GM23338 (cell line): ENCODE measurements around the gene BCL2. TPM values are rescaled to one million over a fixed set of nuclear protein-coding genes. Genes with fewer than 3 reads are reported as not detected.

ENCODE experiments used
- ATAC-seq: fragments of 200-7000 bp; cut with Tn5 transposase; 3 replicates; pipeline ENCODE4 v1.9.1; 2020
- DNase-seq: peaks from one replicate; pipeline ENCODE4 v3.0.0-alpha.2; 2015; ENCODE audit warnings: low spot score
- H2AFZ ChIP-seq: fragments of 200-600 bp; sonication (generic); 2 replicates; pipeline ENCODE4 v1.8.0; 2016; ENCODE audit warnings: antibody characterized with exemption, mild to moderate bottlenecking, moderate library complexity
- H3F3A ChIP-seq: fragments of 200-600 bp; sonication (generic); replicated peaks from 2 replicates; pipeline ENCODE4 v1.8.0; 2017; ENCODE audit warnings: antibody characterized with exemption, mixed run types, low read depth
- H3K27ac ChIP-seq: fragments of 200-600 bp; sonication (generic); 2 replicates; pipeline ENCODE4 v1.6.1; 2016; ENCODE audit warnings: low read depth
- H3K27me3 ChIP-seq: fragments of 200-600 bp; sonication (generic); 2 replicates; pipeline ENCODE4 v1.8.0; 2016; ENCODE audit warnings: mild to moderate bottlenecking, mixed run types, moderate library complexity; ENCODE audit not compliant: insufficient read depth
- H3K36me3 ChIP-seq: fragments of 200-600 bp; sonication (generic); 2 replicates; pipeline ENCODE4 v1.8.0; 2016; ENCODE audit warnings: mild to moderate bottlenecking; ENCODE audit not compliant: insufficient read depth
- H3K4me1 ChIP-seq: fragments of 200-600 bp; sonication (generic); 2 replicates; pipeline ENCODE4 v1.8.0; 2016; ENCODE audit warnings: mild to moderate bottlenecking, moderate library complexity; ENCODE audit not compliant: insufficient read depth
- H3K4me2 ChIP-seq: fragments of 200-600 bp; sonication (generic); 2 replicates; pipeline ENCODE4 v1.7.1; 2017; ENCODE audit warnings: mixed run types
- H3K4me3 ChIP-seq: fragments of 200-600 bp; sonication (generic); 2 replicates; pipeline ENCODE4 v1.6.1; 2016; ENCODE audit warnings: mixed run types
- H3K79me2 ChIP-seq: fragments of 200-600 bp; sonication (generic); replicated peaks from 2 replicates; pipeline ENCODE4 v1.8.0; 2017; ENCODE audit warnings: mild to moderate bottlenecking; ENCODE audit not compliant: insufficient read depth
- H3K9me2 ChIP-seq: fragments of 200-600 bp; sonication (generic); 2 replicates; pipeline ENCODE4 v1.8.0; 2017; ENCODE audit not compliant: insufficient read depth
- H4K20me1 ChIP-seq: fragments of 200-600 bp; sonication (generic); replicated peaks from 2 replicates; pipeline ENCODE4 v1.8.0; 2017; ENCODE audit warnings: mild to moderate bottlenecking; ENCODE audit not compliant: insufficient read depth
- H3K27ac Mint-ChIP-seq: 2 replicates; pipeline ENCODE4 v1.8.0; 2020; ENCODE audit warnings: inconsistent platforms, mild to moderate bottlenecking, moderate library complexity, mixed read lengths
- H3K27me3 Mint-ChIP-seq: 3 replicates; pipeline ENCODE4 v1.8.0; 2022; ENCODE audit warnings: low read depth, mild to moderate bottlenecking, moderate library complexity, mixed read lengths, inconsistent platforms; ENCODE audit not compliant: insufficient read depth, poor library complexity
- H3K36me3 Mint-ChIP-seq: 3 replicates; pipeline ENCODE4 v1.8.0; 2021; ENCODE audit warnings: low read depth, mild to moderate bottlenecking, inconsistent platforms, moderate library complexity, mixed read lengths
- H3K4me1 Mint-ChIP-seq: 3 replicates; pipeline ENCODE4 v1.8.0; 2020; ENCODE audit warnings: mild to moderate bottlenecking, inconsistent platforms, mixed read lengths
- H3K4me3 Mint-ChIP-seq: 3 replicates; pipeline ENCODE4 v1.8.0; 2021; ENCODE audit warnings: moderate library complexity, mild to moderate bottlenecking, inconsistent platforms, mixed read lengths
- H3K9me3 Mint-ChIP-seq: 3 replicates; pipeline ENCODE4 v1.8.0; 2020; ENCODE audit warnings: moderate library complexity, mild to moderate bottlenecking, inconsistent platforms, mixed read lengths
- CREB1 ChIP-seq: fragments of 250-450 bp; sonication (Bioruptor Pico); IDR thresholded peaks from 2 replicates; pipeline ENCODE4 v1.5.0; 2020; ENCODE audit warnings: low read depth, mild to moderate bottlenecking, moderate library complexity
- EZH2 ChIP-seq: fragments of 200-600 bp; sonication (generic); IDR thresholded peaks from one replicate; pipeline ENCODE4 v1.8.0; 2017; ENCODE audit warnings: antibody characterized with exemption, mild to moderate bottlenecking, low read depth; ENCODE audit not compliant: unreplicated experiment
- EZH2phosphoT487 ChIP-seq: fragments of 200-600 bp; sonication (generic); IDR thresholded peaks from one replicate; pipeline ENCODE4 v1.8.1; 2018; ENCODE audit warnings: antibody characterized with exemption; ENCODE audit not compliant: unreplicated experiment
- JUNB ChIP-seq: IDR thresholded peaks from one replicate; pipeline ENCODE4 v1.6.1; 2016; ENCODE audit warnings: antibody characterized with exemption; ENCODE audit not compliant: unreplicated experiment
- NANOG ChIP-seq: IDR thresholded peaks from 2 replicates; pipeline ENCODE4 v1.6.1; 2016; ENCODE audit warnings: antibody characterized with exemption, borderline replicate concordance
- POLR2AphosphoS5 ChIP-seq: IDR thresholded peaks from 2 replicates; pipeline ENCODE4 v1.6.1; 2016; ENCODE audit warnings: antibody characterized with exemption, low read depth
- STAT1 ChIP-seq: IDR thresholded peaks from one replicate; pipeline ENCODE4 v1.6.1; 2016; ENCODE audit warnings: antibody characterized with exemption; ENCODE audit not compliant: unreplicated experiment
- ZNF114 ChIP-seq: fragments of 250-450 bp; sonication (Bioruptor Pico); IDR thresholded peaks from 2 replicates; pipeline ENCODE4 v1.5.0; 2020; ENCODE audit warnings: mild to moderate bottlenecking, moderate library complexity
- ZNF331 ChIP-seq: fragments of 250-450 bp; sonication (Bioruptor Pico); IDR thresholded peaks from 2 replicates; pipeline ENCODE4 v1.5.0; 2020; ENCODE audit warnings: low read depth, mild to moderate bottlenecking, moderate library complexity
- polyA plus RNA-seq: library from polyadenylated mRNA; unstranded; fragments of >200 nt; fragmentation: Nextera tagmentation; extraction: Ambion mirVana; gene quantifications from 2 replicates; pipeline ENCODE4 v1.2.1, GENCODE V29; 2016
- total RNA-seq: library from RNA; depleted of rRNA; stranded (reverse); fragments of >200 nt; shearing (Covaris generic); gene quantifications from 2 replicates; pipeline ENCODE4 v1.2.3, GENCODE V29; 2014
- TF ChIP-seq, protein P1 (sequence below), 2 experiments: fragments of 200-600 bp in 1 of 2; sonication (generic) in 1 of 2; conservative IDR thresholded peaks; 2 replicates each; pipeline versions ENCODE4 v1.5.1 to v1.6.1; 2016 to 2017; ENCODE audit warnings: antibody characterized with exemption in 2 of 2, low read depth in 2 of 2, mild to moderate bottlenecking in 2 of 2, moderate library complexity in 1 of 2
- TF ChIP-seq, protein P2 (sequence below): IDR thresholded peaks from one replicate; pipeline ENCODE4 v1.6.1; 2018; ENCODE audit warnings: antibody characterized with exemption; ENCODE audit not compliant: unreplicated experiment
- TF ChIP-seq, protein P3 (sequence below): IDR thresholded peaks from 2 replicates; pipeline ENCODE4 v1.6.1; 2016; ENCODE audit warnings: antibody characterized with exemption

BCL2 gene
- total and polyA plus RNA-seq, 2 experiments from 2014 or later = 1.2 to 4.0 TPM

DNA sequence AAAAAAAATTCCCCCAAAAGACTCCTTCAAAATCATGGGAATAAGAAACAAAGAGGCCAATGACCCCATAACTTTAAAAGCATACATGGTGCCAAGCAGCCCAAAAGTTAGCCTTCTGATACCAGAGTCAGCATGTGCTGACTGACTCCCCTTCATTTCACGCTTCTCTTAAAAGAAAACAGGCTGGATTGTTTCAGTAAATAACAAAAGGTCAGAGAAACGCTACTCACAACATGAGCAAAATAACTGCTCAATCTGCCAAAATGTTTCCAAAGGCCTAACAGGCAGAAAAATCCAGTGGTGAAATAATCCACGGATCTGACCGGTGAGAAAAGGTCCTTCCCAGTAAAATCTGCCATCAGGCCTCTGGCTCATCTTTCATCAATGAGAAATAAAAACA lies 71.6 kb downstream of the BCL2 start:
- H3K36me3 ChIP-seq = no peaks in the 10 kb centered on the region
- no peaks in the 10 kb centered on the region for H4K20me1 ChIP-seq
- H2AFZ ChIP-seq = no peak overlapping the region
- Mint-ChIP-seq H3K4me1 (no peaks in the 10 kb centered on the region), H3K27me3 (no peaks in the 10 kb centered on the region), H3K9me3 (peaks cover 3% of the 10 kb centered on the region; the same call in 1 of the 3 replicates), H3K36me3 (no peaks in the 10 kb centered on the region), H3K27ac (no peak overlapping the region), H3K4me3 (no peak overlapping the region)
- DNase-seq (no peak), ATAC-seq (no peak)
- TF ChIP-seq EZH2phosphoT487 (no peak), EZH2 (no peak), POLR2AphosphoS5 (no peak)
- TF ChIP-seq, protein P1, sequence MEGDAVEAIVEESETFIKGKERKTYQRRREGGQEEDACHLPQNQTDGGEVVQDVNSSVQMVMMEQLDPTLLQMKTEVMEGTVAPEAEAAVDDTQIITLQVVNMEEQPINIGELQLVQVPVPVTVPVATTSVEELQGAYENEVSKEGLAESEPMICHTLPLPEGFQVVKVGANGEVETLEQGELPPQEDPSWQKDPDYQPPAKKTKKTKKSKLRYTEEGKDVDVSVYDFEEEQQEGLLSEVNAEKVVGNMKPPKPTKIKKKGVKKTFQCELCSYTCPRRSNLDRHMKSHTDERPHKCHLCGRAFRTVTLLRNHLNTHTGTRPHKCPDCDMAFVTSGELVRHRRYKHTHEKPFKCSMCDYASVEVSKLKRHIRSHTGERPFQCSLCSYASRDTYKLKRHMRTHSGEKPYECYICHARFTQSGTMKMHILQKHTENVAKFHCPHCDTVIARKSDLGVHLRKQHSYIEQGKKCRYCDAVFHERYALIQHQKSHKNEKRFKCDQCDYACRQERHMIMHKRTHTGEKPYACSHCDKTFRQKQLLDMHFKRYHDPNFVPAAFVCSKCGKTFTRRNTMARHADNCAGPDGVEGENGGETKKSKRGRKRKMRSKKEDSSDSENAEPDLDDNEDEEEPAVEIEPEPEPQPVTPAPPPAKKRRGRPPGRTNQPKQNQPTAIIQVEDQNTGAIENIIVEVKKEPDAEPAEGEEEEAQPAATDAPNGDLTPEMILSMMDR (conservative IDR thresholded peaks at IDR 0.05; ENCODE audit: low read depth in 2 of 2) = no peak
- no peaks in the 10 kb centered on the region for H3F3A ChIP-seq
- H3K9me2 ChIP-seq = 0 out of 2 replicates have a peak, but pooled peaks cover 4% of the 10 kb centered on the region
- H3K4me3 ChIP-seq = no peak overlapping the region
- no peaks in the 10 kb centered on the region for H3K4me1 ChIP-seq
- H3K79me2 ChIP-seq = no peaks in the 10 kb centered on the region
- H3K27me3 ChIP-seq = no peaks in the 10 kb centered on the region
- H3K27ac ChIP-seq = no peak overlapping the region
- no peak overlapping the region for H3K4me2 ChIP-seq

DNA sequence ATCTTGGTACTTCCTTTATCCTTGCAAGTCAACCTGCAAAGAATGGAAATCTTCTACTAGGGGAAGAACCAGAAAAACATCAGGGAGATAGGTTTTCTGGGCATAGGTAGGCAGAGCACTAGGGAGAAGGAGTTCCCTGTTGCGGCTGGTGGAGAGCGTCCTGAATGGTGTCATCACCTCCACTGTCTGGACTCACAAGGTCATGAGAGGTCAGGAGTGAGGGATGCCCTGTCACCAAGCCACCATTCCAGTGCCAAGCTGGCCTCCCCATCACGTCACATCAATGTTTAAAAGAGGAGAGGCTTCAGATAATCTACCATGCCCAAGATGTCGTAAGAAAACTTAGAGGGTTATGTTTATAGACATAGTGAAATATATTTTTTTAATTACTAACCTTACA lies 72.1 kb downstream of the BCL2 start:
- ATAC-seq = no peak
- H3K79me2 ChIP-seq = no peaks in the 10 kb centered on the region
- TF ChIP-seq POLR2AphosphoS5 = no peak
- no peak for TF ChIP-seq STAT1
- no peak for TF ChIP-seq NANOG
- TF ChIP-seq EZH2phosphoT487 = no peak
- TF ChIP-seq ZNF331 = no peak
- TF ChIP-seq, protein P2, sequence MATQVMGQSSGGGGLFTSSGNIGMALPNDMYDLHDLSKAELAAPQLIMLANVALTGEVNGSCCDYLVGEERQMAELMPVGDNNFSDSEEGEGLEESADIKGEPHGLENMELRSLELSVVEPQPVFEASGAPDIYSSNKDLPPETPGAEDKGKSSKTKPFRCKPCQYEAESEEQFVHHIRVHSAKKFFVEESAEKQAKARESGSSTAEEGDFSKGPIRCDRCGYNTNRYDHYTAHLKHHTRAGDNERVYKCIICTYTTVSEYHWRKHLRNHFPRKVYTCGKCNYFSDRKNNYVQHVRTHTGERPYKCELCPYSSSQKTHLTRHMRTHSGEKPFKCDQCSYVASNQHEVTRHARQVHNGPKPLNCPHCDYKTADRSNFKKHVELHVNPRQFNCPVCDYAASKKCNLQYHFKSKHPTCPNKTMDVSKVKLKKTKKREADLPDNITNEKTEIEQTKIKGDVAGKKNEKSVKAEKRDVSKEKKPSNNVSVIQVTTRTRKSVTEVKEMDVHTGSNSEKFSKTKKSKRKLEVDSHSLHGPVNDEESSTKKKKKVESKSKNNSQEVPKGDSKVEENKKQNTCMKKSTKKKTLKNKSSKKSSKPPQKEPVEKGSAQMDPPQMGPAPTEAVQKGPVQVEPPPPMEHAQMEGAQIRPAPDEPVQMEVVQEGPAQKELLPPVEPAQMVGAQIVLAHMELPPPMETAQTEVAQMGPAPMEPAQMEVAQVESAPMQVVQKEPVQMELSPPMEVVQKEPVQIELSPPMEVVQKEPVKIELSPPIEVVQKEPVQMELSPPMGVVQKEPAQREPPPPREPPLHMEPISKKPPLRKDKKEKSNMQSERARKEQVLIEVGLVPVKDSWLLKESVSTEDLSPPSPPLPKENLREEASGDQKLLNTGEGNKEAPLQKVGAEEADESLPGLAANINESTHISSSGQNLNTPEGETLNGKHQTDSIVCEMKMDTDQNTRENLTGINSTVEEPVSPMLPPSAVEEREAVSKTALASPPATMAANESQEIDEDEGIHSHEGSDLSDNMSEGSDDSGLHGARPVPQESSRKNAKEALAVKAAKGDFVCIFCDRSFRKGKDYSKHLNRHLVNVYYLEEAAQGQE = no peak
- no peak for TF ChIP-seq ZNF114 (CRISPR knock-in tag)
- TF ChIP-seq, protein P3, sequence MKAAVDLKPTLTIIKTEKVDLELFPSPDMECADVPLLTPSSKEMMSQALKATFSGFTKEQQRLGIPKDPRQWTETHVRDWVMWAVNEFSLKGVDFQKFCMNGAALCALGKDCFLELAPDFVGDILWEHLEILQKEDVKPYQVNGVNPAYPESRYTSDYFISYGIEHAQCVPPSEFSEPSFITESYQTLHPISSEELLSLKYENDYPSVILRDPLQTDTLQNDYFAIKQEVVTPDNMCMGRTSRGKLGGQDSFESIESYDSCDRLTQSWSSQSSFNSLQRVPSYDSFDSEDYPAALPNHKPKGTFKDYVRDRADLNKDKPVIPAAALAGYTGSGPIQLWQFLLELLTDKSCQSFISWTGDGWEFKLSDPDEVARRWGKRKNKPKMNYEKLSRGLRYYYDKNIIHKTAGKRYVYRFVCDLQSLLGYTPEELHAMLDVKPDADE = no peak
- TF ChIP-seq EZH2 = no peak
- no peak for TF ChIP-seq CREB1 (CRISPR knock-in tag)
- no peak for TF ChIP-seq JUNB
- TF ChIP-seq, protein P1 (conservative IDR thresholded peaks at IDR 0.05; ENCODE audit: low read depth in 2 of 2) = no peak

More for the DNA sequence above, 72.1 kb downstream of the BCL2 start:
- DNase-seq = no peak
- Mint-ChIP-seq H3K4me3 (no peak overlapping the region), H3K27me3 (no peaks in the 10 kb centered on the region), H3K4me1 (no peaks in the 10 kb centered on the region), H3K27ac (no peak overlapping the region), H3K9me3 (peaks cover 2% of the 10 kb centered on the region; the same call in 1 of the 3 replicates), H3K36me3 (no peaks in the 10 kb centered on the region)
- Histone ChIP-seq H3K36me3 (no peaks in the 10 kb centered on the region), H3F3A (no peaks in the 10 kb centered on the region), H3K4me3 (no peak overlapping the region), H3K4me2 (no peak overlapping the region), H4K20me1 (no peaks in the 10 kb centered on the region), H3K27me3 (no peaks in the 10 kb centered on the region), H3K9me2 (0 out of 2 replicates have a peak, but pooled peaks cover 4% of the 10 kb centered on the region), H3K4me1 (no peaks in the 10 kb centered on the region), H3K27ac (no peak overlapping the region), H2AFZ (no peak overlapping the region)
